Hematopoietic multipotent progenitor cell treated with erythropoietin and hydrocortisone succinate and interleukin-3 and kit ligand, for 17 days (in vitro differentiated cells): Measurements from ENCODE around the gene ARHGAP45.

Experiments used
- DNase-seq: peaks from one replicate; pipeline ENCODE4 v3.0.0-alpha.2; 2015; ENCODE audit warnings: low spot score

ARHGAP45 gene

DNA sequence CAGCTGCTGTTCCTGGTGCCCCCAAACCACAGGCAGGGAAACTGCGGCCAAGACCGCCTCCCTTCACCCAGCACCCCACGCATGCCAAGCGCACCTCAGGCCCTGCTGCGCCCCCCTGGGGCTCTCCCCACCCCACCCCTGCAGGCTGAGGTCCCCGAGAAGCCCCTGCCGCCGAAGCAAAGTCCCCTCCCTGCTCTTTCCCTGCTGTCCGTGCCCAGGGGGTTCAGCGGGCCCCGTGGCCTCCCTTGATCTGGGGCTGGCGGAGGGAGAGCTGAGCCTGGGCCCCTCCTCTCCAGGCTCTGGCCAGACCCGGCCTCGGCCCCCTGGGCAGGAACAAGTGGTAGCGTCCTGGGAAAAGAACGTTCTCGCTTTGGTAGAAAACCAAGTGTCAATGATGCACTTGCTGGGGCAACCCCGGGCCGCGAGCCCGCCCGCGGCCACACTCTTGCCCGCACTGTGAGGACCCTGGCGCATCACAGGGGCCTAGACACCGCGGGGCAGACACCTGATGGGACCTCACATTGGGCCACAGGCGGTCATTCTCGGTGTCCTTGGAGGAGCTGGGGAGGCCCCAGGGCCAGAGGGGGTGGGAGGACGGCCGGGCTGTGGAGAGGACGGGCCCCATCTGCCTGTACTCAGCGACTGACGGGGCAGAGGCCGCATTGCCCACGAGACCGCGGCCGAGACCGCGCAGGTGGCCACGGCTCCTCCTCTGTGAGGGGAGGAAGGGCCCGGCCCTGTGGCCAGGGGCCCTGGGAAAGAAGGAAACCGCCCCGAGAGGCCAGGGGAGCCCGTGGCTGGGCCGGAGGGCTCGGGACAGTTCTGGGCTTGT lies 65.8 kb downstream of the ARHGAP45 start:
- no peak for DNase-seq

DNA sequence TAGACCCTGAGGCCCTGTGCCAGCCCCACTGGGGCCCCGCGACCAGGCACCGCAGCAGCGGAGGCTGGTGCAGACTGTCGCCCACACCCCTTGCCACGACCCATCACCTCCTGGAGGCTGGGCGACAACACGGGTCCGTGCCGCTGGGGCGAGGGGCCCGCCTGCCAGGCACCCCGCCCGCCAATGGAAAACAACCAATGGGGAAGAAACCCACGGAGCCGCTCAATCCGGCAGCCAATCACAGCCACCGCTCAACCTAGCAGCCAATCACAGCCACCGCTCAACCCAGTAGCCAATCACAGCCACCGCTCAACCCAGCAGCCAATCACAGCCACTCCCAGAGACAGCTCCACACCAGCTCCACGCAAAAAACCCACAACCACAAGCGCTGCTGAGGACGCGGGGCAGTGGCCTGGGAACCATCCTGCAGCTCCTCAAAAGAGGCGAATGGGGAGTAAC lies 66.5 kb downstream of the ARHGAP45 start:
- DNase-seq: no peak

DNA sequence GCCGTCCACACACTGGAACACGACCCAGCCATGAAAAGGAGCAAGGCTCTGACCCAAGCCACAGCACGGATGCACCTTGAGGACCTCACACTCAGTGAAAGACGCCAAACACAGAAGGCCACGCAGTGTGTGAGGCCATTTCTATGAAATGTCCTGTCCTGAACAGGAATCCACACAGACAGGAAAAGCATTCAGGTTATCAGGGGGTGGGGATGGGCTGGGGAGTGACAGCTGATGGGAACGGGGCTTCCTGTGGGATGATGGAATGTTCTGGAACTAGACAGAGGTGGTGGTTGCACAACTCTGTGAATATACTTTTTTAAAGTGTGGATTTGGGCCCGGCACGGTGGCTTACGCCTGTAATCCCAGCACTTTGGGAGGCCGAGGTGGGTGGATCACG lies 67.5 kb downstream of the ARHGAP45 start:
- no peak for DNase-seq

DNA sequence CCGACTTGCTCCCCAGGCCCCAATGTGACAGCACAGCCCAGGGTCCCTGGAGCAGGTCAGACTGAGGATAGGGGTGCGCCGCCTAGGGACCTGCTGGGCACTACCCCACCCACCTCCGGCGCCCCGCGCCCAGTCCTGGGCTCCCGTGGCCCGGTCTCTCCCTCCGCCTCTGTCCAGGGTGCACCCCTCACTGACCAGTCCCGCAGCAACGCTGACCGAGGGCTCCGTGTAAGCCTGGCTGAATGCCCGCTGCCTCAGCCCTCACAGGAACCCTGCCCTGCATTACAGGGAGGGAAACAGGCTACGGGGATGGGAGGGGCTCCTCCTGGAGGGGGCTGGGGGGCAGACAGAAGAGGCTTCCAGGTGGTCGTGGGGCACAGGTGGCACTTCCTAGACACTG lies 68.5 kb downstream of the ARHGAP45 start:
- no peak for DNase-seq

DNA sequence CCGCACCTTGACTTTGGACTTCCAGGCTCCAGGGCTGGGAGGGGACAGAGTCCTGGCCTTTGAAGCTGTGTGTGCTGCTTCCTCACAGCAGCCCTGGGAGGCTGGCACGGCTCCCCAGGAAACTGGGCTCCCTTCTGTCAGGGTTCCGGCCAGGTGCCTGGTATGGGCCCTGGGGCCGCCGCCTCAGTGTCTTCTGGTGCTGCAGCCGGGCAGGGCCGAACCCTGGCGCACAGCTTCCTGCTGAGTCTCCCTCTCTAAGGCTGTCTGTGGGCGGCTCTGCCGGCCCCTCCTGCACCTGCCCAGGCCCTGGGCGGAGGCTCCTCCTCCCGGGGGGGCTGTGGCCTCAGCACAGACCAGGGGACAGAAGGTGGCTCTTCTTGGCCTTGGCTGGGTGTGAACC lies 69.2 kb downstream of the ARHGAP45 start:
- DNase-seq: no peak
